Germinal center (tissue), 1 donor: ENCODE data around the gene MAP10.
A peak's percentile ranks its signal among the peaks of the same experiment; 100 is the strongest.

Experiments
- DNase-seq: peaks from one replicate; pipeline ENCODE4 v3.0.0; 2012; ENCODE audit warnings: mixed read lengths, low spot score

Gene MAP10

GRCh38 chr1:232795497-232796053, 9.6 kb upstream of the MAP10 start:
- no peak for DNase-seq

- no peak for DNase-seq
Observed at GRCh38 chr1:232797856-232798510, 7.2 kb upstream of the MAP10 start.

GRCh38 chr1:232798920-232799319, 6.3 kb upstream of the MAP10 start:
- DNase-seq = no peak

- DNase-seq = peak; percentile 5
Observed at GRCh38 chr1:232806186-232806510, 932 bp downstream of the MAP10 start.

- DNase-seq = no peak
Observed at GRCh38 chr1:232810856-232811255, 5.6 kb downstream of the MAP10 start.

GRCh38 chr1:232812560-232812959, 7.3 kb downstream of the MAP10 start:
- DNase-seq = no peak

- no peak for DNase-seq
Observed at GRCh38 chr1:232813097-232813496, 7.9 kb downstream of the MAP10 start.

GRCh38 chr1:232813760-232814159, 8.5 kb downstream of the MAP10 start:
- peak; percentile 8 for DNase-seq

- no peak for DNase-seq
Observed at GRCh38 chr1:232816324-232816723, 11.1 kb downstream of the MAP10 start.

GRCh38 chr1:232818040-232818439, 12.8 kb downstream of the MAP10 start:
- no peak for DNase-seq

- no peak for DNase-seq
Observed at GRCh38 chr1:232820431-232820830, 15.2 kb downstream of the MAP10 start.

- no peak for DNase-seq
Observed at GRCh38 chr1:232822530-232822929, 17.3 kb downstream of the MAP10 start.

GRCh38 chr1:232826318-232826717, 21.1 kb downstream of the MAP10 start:
- DNase-seq = no peak

GRCh38 chr1:232830661-232831060, 25.4 kb downstream of the MAP10 start:
- DNase-seq = no peak

GRCh38 chr1:232831895-232832294, 26.7 kb downstream of the MAP10 start:
- DNase-seq = no peak

- DNase-seq = no peak
Observed at GRCh38 chr1:232834066-232834465, 28.9 kb downstream of the MAP10 start.

- DNase-seq = no peak
Observed at GRCh38 chr1:232835166-232835565, 29.9 kb downstream of the MAP10 start.

- DNase-seq = no peak
Observed at GRCh38 chr1:232837087-232837486, 31.9 kb downstream of the MAP10 start.

GRCh38 chr1:232841823-232842565, 36.8 kb downstream of the MAP10 start:
- DNase-seq = no peak

- no peak for DNase-seq
Observed at GRCh38 chr1:232844791-232845190, 39.6 kb downstream of the MAP10 start.

- DNase-seq = no peak
Observed at GRCh38 chr1:232845406-232845955, 40.3 kb downstream of the MAP10 start.

- DNase-seq = no peak
Observed at GRCh38 chr1:232851532-232851931, 46.3 kb downstream of the MAP10 start.
